HepG2 (cell line): ENCODE results near the gene CCT6A. TPM values are rescaled to one million over a fixed set of nuclear protein-coding genes. Genes with fewer than 3 reads are reported as not detected.

Experiments used
- HNF1A ChIP-seq, 2 experiments: sonication (generic) in 1 of 2; formaldehyde crosslinking in 1 of 2; IDR thresholded peaks; 2 replicates each; pipeline versions ENCODE4 v1.4.0 to v1.6.1; 2016 to 2020; ENCODE audit warnings: borderline replicate concordance in 1 of 2, low read depth in 1 of 2, mild to moderate bottlenecking in 1 of 2, missing genetic modification reagents in 1 of 2
- ZFP62 ChIP-seq: sonication (generic); formaldehyde crosslinking; IDR thresholded peaks from 2 replicates; pipeline ENCODE4 v1.4.0; 2020; ENCODE audit warnings: missing genetic modification reagents
- ZNF263 ChIP-seq: sonication (generic); formaldehyde crosslinking; IDR thresholded peaks from 2 replicates; pipeline ENCODE4 v1.4.0; 2020; ENCODE audit warnings: missing genetic modification reagents
- ZNF407 ChIP-seq: sonication (generic); formaldehyde crosslinking; IDR thresholded peaks from one replicate; pipeline ENCODE4 v1.5.1; 2020; ENCODE audit warnings: mild to moderate bottlenecking, missing genetic modification reagents; ENCODE audit errors: not compliant biosample characterization
- ZNF451 ChIP-seq: sonication (generic); formaldehyde crosslinking; IDR thresholded peaks from 2 replicates; pipeline ENCODE4 v1.5.0; 2020; ENCODE audit warnings: mild to moderate bottlenecking, missing genetic modification reagents
- ZNF552 ChIP-seq: sonication (generic); formaldehyde crosslinking; IDR thresholded peaks from 2 replicates; pipeline ENCODE4 v1.9.0; 2022; ENCODE audit warnings: missing genetic modification reagents, mild to moderate bottlenecking, borderline replicate concordance
- ZNF740 ChIP-seq: sonication (generic); formaldehyde crosslinking; IDR thresholded peaks from 2 replicates; pipeline ENCODE4 v1.4.0; 2020; ENCODE audit warnings: missing genetic modification reagents
- ZUFSP ChIP-seq: sonication (generic); formaldehyde crosslinking; IDR thresholded peaks from 2 replicates; pipeline ENCODE4 v1.9.0; 2021; ENCODE audit warnings: missing genetic modification reagents, mild to moderate bottlenecking, borderline replicate concordance
- polyA plus RNA-seq, 8 experiments: library from polyadenylated mRNA; depleted of rRNA in 3 of 8; stranded (reverse) in 7 of 8; unstranded in 1 of 8; fragments of >200 nt; fragmentation: Illumina TruSeq in 4 of 8; extraction: Trizol in 4 of 8; gene quantifications; 2 replicates each; pipeline versions ENCODE4 v1.2.1 to v1.2.3, GENCODE V29; 2011 to 2016; ENCODE audit warnings: low read depth in 4 of 8, missing spikeins in 1 of 8, mixed read lengths in 1 of 8; ENCODE audit not compliant: insufficient read depth in 1 of 8
- total RNA-seq, 5 experiments: library from RNA; depleted of rRNA; stranded (reverse); fragments of >200 nt; fragmentation: Illumina TruSeq; extraction: Trizol; gene quantifications; 2 replicates each; pipeline ENCODE4 v1.2.3, GENCODE V29; 2016; ENCODE audit warnings: low read depth in 1 of 5
- TF ChIP-seq, protein P1 (sequence below): IDR thresholded peaks from 2 replicates; pipeline ENCODE4 v1.6.1; 2018; ENCODE audit warnings: missing genetic modification reagents

The CCT6A gene
- total and polyA plus RNA-seq, 2 of the 13 experiments (the other 11 are each of a cell fraction or from before 2014, with no cell fraction given): 219 to 292 TPM

GRCh38 chr7:56051339-56052191, at the start of gene CCT6A, which contains the start of gene PSPH (continued):
- TF ChIP-seq ZNF407 (CRISPR knock-in tag): peak; percentile 91
- peak; percentile 71; the same call in 1 of the 2 replicates for TF ChIP-seq ZNF552
- TF ChIP-seq ZNF740 (CRISPR knock-in tag): no peak
- TF ChIP-seq, protein P1, sequence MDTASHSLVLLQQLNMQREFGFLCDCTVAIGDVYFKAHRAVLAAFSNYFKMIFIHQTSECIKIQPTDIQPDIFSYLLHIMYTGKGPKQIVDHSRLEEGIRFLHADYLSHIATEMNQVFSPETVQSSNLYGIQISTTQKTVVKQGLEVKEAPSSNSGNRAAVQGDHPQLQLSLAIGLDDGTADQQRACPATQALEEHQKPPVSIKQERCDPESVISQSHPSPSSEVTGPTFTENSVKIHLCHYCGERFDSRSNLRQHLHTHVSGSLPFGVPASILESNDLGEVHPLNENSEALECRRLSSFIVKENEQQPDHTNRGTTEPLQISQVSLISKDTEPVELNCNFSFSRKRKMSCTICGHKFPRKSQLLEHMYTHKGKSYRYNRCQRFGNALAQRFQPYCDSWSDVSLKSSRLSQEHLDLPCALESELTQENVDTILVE: peak; percentile 96
- no peak for TF ChIP-seq HNF1A (IDR thresholded peaks at IDR 0.05; ENCODE audit: low read depth)
- peak; percentile 59; the same call in 1 of the 2 replicates for TF ChIP-seq HNF1A (CRISPR knock-in tag; IDR thresholded peaks at IDR 0.05; ENCODE audit: borderline replicate concordance)
- no peak for TF ChIP-seq ZUFSP
- no peak for TF ChIP-seq ZFP62 (CRISPR knock-in tag)
- TF ChIP-seq ZNF451 (CRISPR knock-in tag): peak; percentile 75; the same call in 1 of the 2 replicates
- 0 out of 2 replicates have a peak, but pooled peaks have one; percentile 46 for TF ChIP-seq ZNF263
